ENCODE results near the gene PLPP6.

GRCh38 chr9:4686112-4686511 is 24.0 kb downstream of the PLPP6 start:
- TF ChIP-seq, protein P1, sequence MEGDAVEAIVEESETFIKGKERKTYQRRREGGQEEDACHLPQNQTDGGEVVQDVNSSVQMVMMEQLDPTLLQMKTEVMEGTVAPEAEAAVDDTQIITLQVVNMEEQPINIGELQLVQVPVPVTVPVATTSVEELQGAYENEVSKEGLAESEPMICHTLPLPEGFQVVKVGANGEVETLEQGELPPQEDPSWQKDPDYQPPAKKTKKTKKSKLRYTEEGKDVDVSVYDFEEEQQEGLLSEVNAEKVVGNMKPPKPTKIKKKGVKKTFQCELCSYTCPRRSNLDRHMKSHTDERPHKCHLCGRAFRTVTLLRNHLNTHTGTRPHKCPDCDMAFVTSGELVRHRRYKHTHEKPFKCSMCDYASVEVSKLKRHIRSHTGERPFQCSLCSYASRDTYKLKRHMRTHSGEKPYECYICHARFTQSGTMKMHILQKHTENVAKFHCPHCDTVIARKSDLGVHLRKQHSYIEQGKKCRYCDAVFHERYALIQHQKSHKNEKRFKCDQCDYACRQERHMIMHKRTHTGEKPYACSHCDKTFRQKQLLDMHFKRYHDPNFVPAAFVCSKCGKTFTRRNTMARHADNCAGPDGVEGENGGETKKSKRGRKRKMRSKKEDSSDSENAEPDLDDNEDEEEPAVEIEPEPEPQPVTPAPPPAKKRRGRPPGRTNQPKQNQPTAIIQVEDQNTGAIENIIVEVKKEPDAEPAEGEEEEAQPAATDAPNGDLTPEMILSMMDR (IDR thresholded peaks at IDR 0.05): no peak
- no peak for TF ChIP-seq POLR2AphosphoS5 (IDR thresholded peaks at IDR 0.05)
- no peak for TF ChIP-seq POLR2A (IDR thresholded peaks at IDR 0.05)
- TF ChIP-seq EP300 (IDR thresholded peaks at IDR 0.05): no peak

Data from suprapubic skin (tissue), 4 donors.